ENCODE results near the gene LCT. TPM values are rescaled to one million over a fixed set of nuclear protein-coding genes. Genes with fewer than 3 reads are reported as not detected.

LCT gene
- total RNA-seq: not detected in 2 replicates

GRCh38 chr2:135836596-135837270 is at the start of gene LCT:
Gene LCT, minus strand, starts transcription at chr2:135837184. Its CDS starts 15 bp downstream, at chr2:135837169.

GRCh38 chr2:135876066-135876711 is 39.2 kb upstream of the LCT start, which contains the start of gene MCM6:
Gene MCM6, minus strand, starts transcription at chr2:135876443. Its CDS starts 78 bp downstream, at chr2:135876365.

GRCh38 chr2:135741395-135742324 is 95.3 kb downstream of the LCT start, which contains the start of gene UBXN4:
Gene UBXN4, plus strand, starts transcription at chr2:135741855. Its CDS starts 75 bp downstream, at chr2:135741930.

Other genes starting within 250 kb of the LCT start
- 39.9 and 43.4 TPM in 2 replicates for gene UBXN4, start 95.3 kb downstream of the LCT start, total RNA-seq
- 5.1 and 6.0 TPM in 2 replicates for gene MCM6, start 39.3 kb upstream of the LCT start, total RNA-seq
- gene DARS1, start 148.4 kb upstream of the LCT start, total RNA-seq: 119 and 135 TPM in 2 replicates